HG03469 (cell line): Measurements from ENCODE around the gene VWF.

Experiments used
- ATAC-seq: cut with Tn5 transposase; IDR thresholded peaks from one replicate; pipeline ENCODE4 v1.9.1; 2021; ENCODE audit warnings: mild to moderate bottlenecking, moderate library complexity, moderate number of reproducible peaks; ENCODE audit not compliant: unreplicated experiment

Gene VWF

DNA sequence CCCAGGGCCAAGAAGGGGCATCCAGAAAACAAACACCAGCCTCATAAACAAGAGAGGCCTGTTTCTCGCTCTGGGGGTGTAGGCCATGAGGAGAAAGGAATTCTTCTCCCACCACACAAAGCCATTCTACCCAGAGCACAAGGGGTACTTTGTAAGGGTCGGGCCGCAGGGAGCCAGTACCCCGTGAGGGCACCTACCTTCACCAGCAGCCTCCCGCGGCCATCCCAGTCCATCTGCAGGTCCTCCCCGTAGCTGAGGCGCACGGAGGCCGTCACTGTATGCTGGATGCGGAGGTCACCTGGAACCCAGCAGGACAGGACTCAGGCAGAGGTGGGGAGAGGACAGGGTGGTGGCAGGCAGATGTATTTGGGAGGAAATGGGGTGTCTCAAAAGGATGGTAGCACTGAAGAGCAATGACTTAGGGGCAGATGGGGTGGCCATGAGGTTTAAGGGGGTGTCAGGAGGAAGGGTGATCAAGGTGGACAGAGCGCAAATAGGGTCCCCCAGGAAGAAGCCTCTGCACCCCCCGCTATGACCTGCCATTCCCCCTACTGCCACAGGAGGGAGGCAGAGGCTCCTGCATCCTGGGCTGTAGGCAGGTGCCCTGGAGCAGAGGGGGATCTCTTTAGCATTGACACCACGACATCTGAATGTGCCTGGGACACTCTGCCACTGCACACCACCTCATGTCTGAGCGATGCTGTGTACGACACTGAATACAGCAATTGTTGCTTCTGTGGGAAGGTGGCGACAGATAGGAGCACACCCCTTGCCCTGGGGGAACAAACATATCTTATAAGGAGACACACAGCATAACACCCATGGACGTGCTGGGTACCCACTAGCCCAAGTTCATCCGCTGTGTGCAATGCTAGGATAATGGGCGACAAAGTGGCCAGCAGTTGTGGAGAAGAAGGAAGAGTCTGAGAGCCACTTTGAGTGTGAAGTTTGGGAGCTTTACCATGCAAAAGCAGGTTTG lies 61.4 kb downstream of the VWF start:
- no peak for ATAC-seq

DNA sequence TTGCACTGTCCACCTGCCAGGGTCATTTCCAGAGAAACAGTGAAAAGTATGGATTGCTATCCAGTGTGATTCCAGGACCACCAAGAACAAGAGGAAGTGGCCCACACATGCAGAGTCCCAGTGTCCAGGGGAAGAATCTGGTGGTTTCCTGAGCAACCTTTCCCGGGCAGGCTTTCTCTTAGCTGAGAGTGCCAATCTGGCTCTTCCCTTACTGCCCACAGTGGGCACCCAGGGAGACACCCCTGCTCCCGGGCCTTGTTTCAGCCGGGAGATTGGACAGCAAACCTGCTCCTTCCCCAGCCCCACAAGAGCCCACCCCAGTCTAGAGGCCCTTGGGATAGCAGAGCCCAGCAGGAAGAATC lies 62.1 kb downstream of the VWF start:
- no peak for ATAC-seq

DNA sequence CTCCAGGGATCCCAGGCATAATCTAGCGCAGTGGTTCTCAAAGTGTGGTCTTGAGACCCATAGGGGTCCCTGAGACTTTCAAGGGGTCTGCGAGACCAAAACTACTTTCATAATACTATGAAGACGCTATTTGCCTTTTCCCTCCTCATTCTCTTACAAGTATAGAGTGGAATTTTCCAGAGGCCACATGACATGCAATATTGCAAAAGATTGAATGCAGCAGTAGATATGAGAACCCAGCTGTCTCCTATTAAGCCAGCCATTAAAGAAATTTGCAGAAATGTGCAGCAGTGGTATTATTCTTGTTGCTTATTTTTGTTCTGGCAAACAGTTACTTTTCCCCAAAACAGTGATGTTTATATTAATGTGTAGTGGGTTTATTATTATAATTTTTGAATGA lies 62.8 kb downstream of the VWF start:
- no peak for ATAC-seq

DNA sequence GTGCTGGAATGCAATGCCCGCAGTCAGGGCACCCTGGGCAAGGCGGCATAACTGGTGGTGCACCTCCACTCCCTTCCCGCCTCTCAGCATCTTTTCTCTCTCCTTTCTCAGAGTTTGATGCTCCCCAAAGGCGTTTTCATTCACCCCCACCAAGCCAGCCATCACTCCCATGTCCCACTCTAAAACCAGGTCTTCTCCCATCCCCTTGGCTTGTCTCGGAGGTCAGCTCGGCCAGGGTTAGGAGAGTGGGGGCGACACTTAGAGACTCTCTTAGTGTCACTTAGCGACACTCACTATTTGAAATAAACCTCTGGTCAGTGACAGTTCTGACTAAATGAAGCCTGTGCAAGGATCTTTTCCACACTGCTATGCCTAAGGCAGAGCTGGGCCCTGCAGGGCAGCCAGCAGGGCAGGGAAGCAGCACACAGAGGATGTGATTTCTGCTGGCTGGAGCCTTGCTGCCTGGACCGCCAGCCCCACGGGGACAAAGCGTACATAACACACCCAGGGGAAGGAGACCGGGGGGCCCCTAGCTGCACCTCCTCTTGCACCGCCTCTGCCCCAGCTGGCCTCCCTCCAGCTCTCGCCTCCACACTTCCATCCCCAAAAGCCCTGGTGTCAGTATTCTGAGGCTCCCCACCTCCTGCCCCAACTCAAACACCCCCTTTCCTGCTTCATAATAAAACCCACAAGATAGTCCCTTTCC lies 64.5 kb downstream of the VWF start:
- no peak for ATAC-seq

DNA sequence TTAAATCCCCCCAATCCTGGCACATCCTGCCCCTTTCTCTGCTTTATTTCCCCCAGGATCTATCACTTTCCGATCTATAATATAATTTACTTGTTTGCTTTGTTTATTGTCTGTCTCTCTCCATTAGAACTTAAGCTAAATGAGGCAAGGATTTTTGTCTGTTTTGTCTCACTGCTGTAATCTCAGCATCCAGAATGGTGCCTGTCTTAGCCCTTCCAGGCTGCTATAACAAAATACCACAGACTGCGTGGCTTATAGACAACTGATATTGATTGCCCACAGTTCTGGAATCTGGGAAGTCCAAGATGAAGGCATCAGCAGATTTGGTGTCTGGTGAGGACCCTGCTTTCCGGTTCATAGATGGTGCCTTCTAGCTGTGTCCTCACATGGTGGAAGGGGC lies 65.2 kb downstream of the VWF start:
- ATAC-seq: no peak

DNA sequence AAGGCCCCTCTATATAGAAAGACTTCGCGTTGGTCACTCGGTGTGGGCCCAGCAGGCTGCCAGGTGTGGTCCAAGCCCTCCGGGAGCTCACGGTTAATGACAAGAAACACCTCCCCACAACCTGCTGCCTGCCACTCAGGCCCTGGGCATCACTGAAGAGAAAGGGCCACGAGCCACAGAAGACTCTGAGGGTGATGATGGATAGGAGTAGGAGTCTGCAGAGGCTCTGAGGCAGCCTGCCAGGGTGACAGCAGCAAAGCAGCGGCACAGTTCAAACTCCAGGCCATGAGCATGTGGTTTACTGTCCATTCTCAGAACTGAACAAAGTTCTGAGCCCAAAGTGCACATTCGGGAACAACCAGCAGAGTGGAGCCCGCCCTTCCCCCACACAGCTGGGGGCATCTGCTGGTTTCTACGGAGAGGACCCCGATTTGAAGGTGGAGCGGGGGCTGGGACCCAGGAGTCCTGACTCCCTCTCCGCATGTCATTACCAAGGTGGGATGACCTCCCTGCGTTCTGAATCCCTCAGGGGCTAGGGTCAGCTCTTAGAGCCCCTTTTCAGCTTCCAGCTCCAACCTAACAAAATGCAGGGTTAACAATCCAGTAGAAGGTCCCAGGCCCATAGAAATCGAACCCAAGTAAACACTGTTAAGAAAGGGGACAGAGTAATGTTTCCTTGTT lies 65.8 kb downstream of the VWF start:
- ATAC-seq: no peak

DNA sequence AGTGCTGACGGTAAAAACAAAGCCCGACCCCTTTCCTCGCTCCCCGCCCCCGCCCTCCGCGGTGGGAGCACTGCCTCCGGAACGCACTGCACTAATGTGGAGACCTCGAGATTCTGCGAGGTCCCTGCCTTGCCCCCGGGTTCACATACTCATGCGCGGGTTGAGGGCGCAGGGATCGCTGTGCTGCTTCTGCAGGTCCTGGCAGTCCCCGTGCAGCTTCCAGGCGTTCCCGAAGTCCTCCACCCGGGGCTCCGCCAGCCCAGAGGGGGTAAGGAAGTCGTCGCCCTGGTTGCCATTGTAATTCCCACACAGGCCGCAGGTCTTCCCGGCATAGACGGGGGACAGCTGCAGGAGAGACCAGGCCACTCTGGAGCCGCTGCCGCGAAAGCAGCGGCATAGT lies 66.8 kb downstream of the VWF start:
- ATAC-seq: no peak

DNA sequence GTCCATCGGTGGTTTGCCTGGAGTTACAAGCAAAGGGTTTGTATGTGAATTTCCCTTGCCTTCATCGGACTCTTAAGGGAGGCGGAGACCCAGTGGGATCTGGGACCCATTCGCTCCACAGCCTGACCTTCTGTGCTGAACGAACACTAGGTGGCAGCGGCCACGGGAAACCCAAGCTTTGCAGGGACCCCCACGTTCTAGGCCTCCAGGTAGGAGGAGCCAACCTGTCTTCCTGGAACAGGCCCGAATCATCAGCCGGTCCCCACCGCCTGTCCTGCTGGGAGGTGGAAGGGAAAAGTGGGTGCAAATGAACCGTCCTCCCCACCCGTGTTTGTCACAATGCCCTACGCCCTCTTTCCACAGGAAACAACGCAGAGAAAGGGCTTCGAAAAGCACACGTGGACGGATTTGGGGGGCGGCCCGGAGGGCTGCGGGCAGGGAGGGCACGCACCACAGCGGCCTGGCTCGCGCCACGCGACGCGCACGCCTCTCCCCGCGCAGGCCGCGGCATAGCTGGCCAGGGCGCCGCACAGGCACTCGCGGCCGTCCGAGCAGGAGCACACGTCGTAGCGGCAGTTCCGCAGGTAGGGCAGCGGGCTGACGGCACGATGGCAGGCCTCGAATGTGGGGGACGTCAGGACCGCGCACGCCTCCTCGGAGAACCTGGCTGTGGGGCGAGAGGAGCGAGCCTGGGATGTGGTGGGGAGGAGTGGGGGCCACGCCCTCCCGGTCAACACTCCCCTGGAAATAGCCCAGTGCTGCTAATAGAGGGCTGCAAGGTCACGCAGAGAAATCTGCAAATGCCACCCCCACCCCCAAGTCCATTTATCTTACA lies 67.8 kb downstream of the VWF start:
- no peak for ATAC-seq

DNA sequence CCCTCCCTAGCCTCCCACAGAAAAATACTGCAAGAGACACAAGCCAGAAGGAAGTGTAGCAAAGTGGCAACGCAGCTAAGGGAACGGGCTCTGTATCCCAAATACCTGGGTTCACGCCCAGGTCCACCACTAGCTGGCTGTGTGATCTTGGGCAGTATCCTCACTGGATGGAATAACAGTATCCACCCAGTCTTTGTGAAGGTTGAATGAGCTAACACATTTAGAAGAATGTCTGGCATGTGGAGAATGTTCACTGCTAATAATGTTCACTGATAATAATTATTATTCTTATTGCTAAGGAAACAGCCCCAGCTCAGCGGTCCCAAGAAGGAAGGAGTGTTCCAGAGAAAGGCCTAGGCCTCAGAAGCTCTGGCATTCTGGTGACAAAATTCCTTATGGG lies 70.9 kb downstream of the VWF start:
- ATAC-seq: no peak

DNA sequence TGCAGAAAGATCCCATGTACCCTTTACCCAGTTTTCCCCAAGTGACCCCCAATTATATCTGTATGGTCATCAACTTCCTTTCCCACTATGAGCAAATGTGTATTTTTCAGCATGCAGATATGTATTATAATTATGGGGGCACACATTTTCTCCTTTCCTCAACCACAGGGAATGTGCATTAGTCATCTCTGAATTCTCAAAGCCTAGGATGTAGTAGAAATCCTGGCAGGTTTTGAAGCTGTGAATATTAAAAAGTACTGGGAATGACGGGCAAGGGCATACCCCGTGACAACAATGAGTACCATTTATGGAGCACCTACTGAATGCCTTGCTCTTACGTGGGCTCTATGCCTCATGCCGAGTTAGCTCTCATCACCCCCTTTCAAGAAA lies 71.5 kb downstream of the VWF start:
- ATAC-seq: no peak

DNA sequence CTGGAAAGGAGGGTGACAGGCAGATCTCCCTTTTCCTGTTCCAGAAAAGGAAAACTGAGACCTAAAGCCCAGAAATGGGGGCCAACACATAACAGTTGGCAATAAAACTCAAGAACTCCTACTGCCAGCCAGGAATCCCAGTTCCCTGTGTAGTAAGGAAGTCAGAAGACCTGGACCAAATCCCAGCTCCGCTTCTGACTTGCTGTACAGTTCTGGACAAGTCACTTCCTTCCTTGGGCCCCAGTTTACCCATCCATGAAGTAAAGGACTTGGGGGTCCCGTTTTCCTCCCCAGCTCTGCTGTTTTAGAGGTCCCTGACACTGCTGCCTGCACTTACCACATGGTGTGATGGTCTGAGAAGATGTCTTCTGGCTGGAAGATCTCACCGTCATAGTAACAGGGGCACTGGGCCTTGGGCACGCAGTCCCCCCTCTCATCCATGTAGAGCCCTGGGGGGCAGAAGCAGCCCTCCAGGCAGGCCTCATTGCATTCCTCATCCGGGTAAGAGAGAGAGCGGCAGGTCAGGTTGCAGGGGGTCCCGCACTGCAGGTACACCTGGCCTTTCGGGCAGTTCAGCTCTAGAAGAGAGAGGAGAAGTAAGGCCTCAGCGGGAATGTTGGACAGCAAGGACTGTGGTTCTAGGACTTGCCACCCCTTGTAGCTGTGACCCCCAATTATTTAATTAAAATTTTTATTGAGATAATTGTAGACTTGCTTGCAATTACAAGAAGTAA lies 72.1 kb downstream of the VWF start:
- no peak for ATAC-seq

DNA sequence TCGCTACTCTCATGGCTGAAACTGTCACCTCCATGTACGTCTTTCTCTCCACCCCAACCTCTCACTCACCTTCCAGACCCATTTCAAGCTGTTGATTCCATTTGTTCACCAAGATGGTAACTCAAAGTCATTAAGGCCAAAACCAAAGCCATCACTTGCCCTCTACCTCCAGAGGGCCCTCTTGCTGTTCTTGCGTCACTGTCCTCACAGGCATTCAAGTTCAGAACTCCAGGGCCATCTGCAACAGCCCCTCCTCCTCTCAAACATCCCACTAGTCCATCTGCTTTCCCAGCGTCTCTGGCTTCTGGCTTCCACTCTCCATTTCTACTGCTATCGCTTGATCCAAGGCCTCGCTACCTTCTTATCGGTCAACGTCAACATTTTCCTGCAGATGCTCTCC lies 74.5 kb downstream of the VWF start:
- ATAC-seq: no peak

DNA sequence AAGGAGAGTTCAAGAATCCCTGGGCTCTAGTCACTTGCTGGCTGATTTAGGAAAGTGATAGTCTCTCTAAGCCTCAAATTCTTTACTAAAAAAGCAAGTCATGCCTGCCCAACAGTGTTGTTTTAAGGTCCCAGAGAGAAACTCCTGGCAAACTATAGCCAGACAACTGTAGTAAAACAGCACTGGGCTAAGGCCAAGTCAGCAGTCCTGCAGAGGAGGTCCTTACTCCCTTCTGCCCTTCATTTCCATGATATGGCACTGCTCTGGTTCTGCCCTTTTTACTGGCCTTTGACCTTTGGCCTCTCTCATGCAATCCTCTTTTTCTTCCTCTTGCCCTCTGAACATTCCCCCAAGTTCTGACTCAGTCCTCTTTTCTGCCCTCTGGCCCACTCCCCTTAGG lies 74.9 kb downstream of the VWF start:
- ATAC-seq: no peak

DNA sequence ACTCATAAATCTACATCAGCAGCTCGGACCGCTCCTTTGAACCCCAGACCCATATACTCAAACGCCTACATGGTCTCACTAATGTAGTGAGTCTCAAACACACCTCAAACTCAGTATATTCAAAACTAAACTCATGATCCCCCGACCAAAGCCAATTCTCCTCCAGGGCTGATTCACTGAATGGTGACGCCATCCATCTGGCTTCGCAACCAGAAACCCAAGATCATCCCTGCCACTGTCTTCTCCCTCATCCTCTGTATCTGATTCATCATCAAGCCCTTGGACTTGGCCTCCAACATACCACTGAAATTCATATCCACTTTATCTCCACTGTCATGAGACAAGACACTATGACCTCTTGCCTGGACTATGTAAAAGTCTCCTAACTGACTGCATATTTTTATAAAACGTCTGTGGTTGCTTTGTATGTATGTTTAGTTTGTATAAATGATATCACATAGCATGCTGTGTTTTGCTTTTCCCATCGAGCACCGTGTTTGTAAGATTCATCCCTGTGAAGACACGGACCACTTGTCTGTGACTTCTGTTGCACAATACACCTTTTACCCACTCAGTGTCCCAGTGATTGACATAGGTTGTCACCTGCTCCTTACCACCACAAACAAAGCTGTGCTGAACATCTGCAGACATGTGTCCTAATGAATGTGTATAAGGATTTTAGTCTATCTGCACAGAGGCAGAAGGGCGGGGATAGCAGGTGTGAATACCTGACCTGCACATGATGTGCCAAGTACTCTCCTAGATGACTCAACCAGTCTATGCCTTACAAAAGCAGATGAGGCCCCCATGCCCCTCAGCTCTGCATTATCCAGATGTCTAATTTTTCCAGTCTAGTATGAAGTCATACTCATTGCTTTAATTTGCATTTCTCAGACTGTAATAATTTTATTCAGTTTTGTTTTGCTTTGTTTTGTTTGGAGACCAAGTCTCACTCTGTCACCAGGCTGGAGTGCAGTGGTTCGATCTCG lies 76.9 kb downstream of the VWF start:
- no peak for ATAC-seq

DNA sequence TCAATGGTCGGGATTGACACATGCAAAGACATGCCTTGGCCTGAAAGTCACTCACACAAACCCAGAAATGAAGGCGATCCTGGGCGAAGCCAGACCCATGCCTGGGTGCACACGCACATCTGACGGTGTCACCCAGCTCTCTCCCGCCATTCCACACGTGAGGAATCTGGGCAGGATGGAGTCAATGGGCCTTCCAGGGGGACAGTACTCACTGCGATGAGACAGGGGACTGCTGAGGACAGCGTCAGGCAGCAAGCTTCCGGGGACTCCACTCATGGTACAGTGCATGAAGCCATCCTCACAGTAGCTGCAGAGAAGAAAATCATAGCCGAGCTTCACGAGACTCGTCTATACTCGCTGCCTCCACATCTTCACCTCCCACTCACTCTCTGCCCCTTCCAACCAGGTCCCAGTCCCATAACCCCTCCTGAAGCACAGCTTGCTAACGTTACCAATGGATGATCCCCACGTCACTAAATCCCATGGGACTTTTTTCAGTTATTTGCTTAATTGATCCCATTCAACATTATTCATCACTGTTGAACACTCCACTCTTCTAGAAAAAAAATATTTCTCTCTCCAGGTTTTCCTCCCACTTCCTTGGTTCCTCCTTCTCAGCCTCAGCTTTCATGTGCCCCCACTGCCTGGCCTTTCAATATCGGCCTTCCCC lies 77.8 kb downstream of the VWF start:
- ATAC-seq: no peak

DNA sequence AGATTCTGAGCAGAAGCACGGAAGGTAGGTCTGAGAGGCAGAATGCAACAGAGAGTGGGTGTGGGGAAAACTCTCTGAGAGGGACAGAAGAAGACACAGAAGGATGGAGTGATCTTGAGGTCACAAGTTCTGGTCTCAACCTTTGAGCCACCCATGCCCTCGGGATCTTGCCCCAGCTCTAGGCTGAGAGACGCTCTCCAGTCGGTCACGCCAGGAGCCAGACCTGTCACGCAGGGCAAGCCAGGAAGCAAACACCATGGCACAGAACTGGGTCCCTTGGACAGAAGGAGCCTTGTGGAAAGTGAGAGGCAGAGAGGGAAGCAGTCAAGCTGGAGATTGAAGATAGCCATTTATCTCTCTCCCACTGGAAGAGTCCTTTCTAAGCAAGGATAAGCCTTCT lies 79.0 kb downstream of the VWF start:
- ATAC-seq: no peak

DNA sequence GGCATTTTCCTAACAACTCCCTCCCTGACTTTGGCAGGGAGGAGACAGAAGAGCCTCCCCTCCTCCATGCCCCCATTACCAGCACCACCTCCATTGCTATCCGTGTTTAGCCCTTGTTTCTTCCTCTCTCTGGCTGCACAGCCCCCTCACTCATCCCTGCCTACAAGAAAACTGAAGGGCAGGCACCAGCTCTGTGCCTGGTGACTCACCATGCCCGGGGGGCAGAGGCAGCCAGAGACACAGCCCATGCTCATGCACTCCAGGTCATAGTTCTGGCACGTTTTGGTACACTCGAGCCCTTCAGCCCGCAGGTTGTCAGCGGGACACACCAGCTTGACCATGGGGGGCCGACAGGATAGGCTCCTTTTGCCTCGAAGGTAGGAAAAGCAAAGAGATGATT lies 80.4 kb downstream of the VWF start:
- ATAC-seq: no peak

DNA sequence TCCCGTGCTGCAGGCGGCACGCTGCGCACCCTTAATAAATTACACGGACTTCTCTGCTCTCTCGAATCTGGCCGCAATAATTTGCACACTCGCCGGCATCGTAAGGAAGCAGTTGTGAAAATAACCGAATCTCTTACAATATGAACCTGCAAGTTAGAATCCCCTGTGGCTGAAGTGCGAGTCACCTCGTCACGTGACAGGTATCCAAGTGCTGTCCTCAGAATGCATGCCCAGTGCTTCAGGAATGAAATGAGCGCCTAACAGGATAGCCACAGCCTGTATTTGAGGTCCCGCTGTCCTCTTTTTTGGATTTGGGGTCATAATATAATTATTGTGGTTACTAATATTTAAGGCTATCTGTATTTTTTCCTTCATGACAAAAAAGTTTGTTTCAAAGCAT lies 82.0 kb downstream of the VWF start:
- no peak for ATAC-seq

DNA sequence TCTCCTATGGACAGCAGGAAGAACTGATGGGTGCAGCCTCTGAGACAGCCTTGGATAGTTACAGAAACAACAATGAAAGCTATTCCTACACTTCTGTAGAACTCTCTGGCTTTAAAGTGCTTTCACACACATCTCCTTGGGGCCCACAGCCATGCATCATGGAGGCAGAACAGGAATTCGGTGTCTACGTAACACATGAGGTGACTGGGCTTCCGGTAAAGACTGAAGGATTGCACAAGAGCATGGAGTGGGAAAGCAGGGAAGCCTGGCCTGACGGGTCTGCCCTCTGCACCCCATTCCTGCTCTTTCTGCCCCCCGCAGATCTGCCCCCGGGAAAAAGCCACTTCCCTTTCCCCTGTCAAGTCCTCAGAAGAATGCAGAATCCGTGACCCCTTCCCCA lies 82.6 kb downstream of the VWF start:
- ATAC-seq: no peak
